ACC112 (cell line): ENCODE measurements around the gene FOXP2.
A peak's percentile ranks its signal among the peaks of the same experiment; 100 is the strongest.

Experiments used
- H2AFZ ChIP-seq: fragments of 200-600 bp; sonication (generic); one replicate; pipeline ENCODE4 v1.6.0; 2017; ENCODE audit warnings: antibody characterized with exemption, low read length; ENCODE audit not compliant: unreplicated experiment
- H3K27ac ChIP-seq: fragments of 200-600 bp; sonication (generic); 2 replicates; pipeline ENCODE4 v1.5.1; 2014; ENCODE audit warnings: low read depth, mild to moderate bottlenecking, antibody characterized with exemption, low read length, moderate library complexity
- H3K27me3 ChIP-seq: fragments of 200-600 bp; sonication (generic); 2 replicates; pipeline ENCODE4 v1.6.1; 2014; ENCODE audit warnings: mild to moderate bottlenecking, antibody characterized with exemption, low read length, moderate library complexity, mixed read lengths; ENCODE audit not compliant: insufficient read depth
- H3K36me3 ChIP-seq: fragments of 200-600 bp; sonication (generic); 2 replicates; pipeline ENCODE4 v1.6.1; 2016; ENCODE audit warnings: mild to moderate bottlenecking, antibody characterized with exemption, low read length, moderate library complexity, mixed read lengths; ENCODE audit not compliant: insufficient read depth
- H3K4me1 ChIP-seq: fragments of 200-600 bp; sonication (generic); one replicate; pipeline ENCODE4 v1.6.1; 2016; ENCODE audit warnings: low read length, mixed read lengths; ENCODE audit not compliant: insufficient read depth, unreplicated experiment, control insufficient read depth
- H3K4me3 ChIP-seq: fragments of 200-600 bp; sonication (generic); 2 replicates; pipeline ENCODE4 v1.5.1; 2014; ENCODE audit warnings: mild to moderate bottlenecking, low read depth, low read length
- H3K79me2 ChIP-seq: fragments of 200-600 bp; sonication (generic); one replicate; pipeline ENCODE4 v1.6.0; 2016; ENCODE audit warnings: low read length; ENCODE audit not compliant: control insufficient read depth, unreplicated experiment, insufficient read depth

FOXP2 gene

GRCh38 chr7:114650491-114650890 is 235.9 kb downstream of the FOXP2 start:
- H3K79me2 ChIP-seq: no peaks in the 10 kb centered on the region
- H3K27me3 ChIP-seq: no peaks in the 10 kb centered on the region
- no peak overlapping the region for H3K27ac ChIP-seq
- H3K4me3 ChIP-seq: no peak overlapping the region
- no peak overlapping the region for H2AFZ ChIP-seq
- no peaks in the 10 kb centered on the region for H3K4me1 ChIP-seq
- no peaks in the 10 kb centered on the region for H3K36me3 ChIP-seq

GRCh38 chr7:114652041-114652440 is 237.4 kb downstream of the FOXP2 start:
- H3K27me3 ChIP-seq: no peaks in the 10 kb centered on the region
- H2AFZ ChIP-seq: no peak overlapping the region
- no peaks in the 10 kb centered on the region for H3K4me1 ChIP-seq
- no peaks in the 10 kb centered on the region for H3K79me2 ChIP-seq
- H3K4me3 ChIP-seq: no peak overlapping the region
- no peak overlapping the region for H3K27ac ChIP-seq
- H3K36me3 ChIP-seq: no peaks in the 10 kb centered on the region

- no peaks in the 10 kb centered on the region for H3K79me2 ChIP-seq
- H3K4me3 ChIP-seq: peak overlapping the region; percentile 39; the same call in 1 of the 2 replicates
- no peaks in the 10 kb centered on the region for H3K36me3 ChIP-seq
- no peaks in the 10 kb centered on the region for H3K27me3 ChIP-seq
- no peak overlapping the region for H3K27ac ChIP-seq
- H2AFZ ChIP-seq: no peak overlapping the region
- no peaks in the 10 kb centered on the region for H3K4me1 ChIP-seq
Measured at GRCh38 chr7:114653364-114654088, 238.9 kb downstream of the FOXP2 start.

- no peak overlapping the region for H3K27ac ChIP-seq
- no peaks in the 10 kb centered on the region for H3K36me3 ChIP-seq
- H3K79me2 ChIP-seq: no peaks in the 10 kb centered on the region
- H3K27me3 ChIP-seq: no peaks in the 10 kb centered on the region
- H2AFZ ChIP-seq: no peak overlapping the region
- no peaks in the 10 kb centered on the region for H3K4me1 ChIP-seq
- H3K4me3 ChIP-seq: no peak overlapping the region
Measured at GRCh38 chr7:114656466-114656865, 241.9 kb downstream of the FOXP2 start.

- Histone ChIP-seq H3K4me3 (no peak overlapping the region), H3K36me3 (no peaks in the 10 kb centered on the region), H3K79me2 (no peaks in the 10 kb centered on the region), H3K27ac (no peak overlapping the region), H3K27me3 (no peaks in the 10 kb centered on the region), H2AFZ (no peak overlapping the region), H3K4me1 (no peaks in the 10 kb centered on the region)
Measured at GRCh38 chr7:114657279-114657678, 242.7 kb downstream of the FOXP2 start.

GRCh38 chr7:114658216-114658615 is 243.6 kb downstream of the FOXP2 start:
- Histone ChIP-seq H3K4me1 (no peaks in the 10 kb centered on the region), H3K36me3 (no peaks in the 10 kb centered on the region), H2AFZ (no peak overlapping the region), H3K79me2 (no peaks in the 10 kb centered on the region), H3K4me3 (no peak overlapping the region), H3K27me3 (no peaks in the 10 kb centered on the region), H3K27ac (no peak overlapping the region)

- Histone ChIP-seq H2AFZ (no peak overlapping the region), H3K79me2 (no peaks in the 10 kb centered on the region), H3K4me1 (no peaks in the 10 kb centered on the region), H3K4me3 (no peak overlapping the region), H3K27ac (no peak overlapping the region), H3K36me3 (no peaks in the 10 kb centered on the region), H3K27me3 (no peaks in the 10 kb centered on the region)
Measured at GRCh38 chr7:114659409-114660125, 245.0 kb downstream of the FOXP2 start.

- Histone ChIP-seq H3K36me3 (no peaks in the 10 kb centered on the region), H2AFZ (peak overlapping the region; percentile 15), H3K4me1 (no peaks in the 10 kb centered on the region), H3K79me2 (no peaks in the 10 kb centered on the region), H3K4me3 (no peak overlapping the region), H3K27me3 (no peaks in the 10 kb centered on the region), H3K27ac (no peak overlapping the region)
Measured at GRCh38 chr7:114660126-114660486, 245.5 kb downstream of the FOXP2 start.

GRCh38 chr7:114660753-114661152 is 246.1 kb downstream of the FOXP2 start:
- no peaks in the 10 kb centered on the region for H3K4me1 ChIP-seq
- H3K79me2 ChIP-seq: no peaks in the 10 kb centered on the region
- no peak overlapping the region for H2AFZ ChIP-seq
- H3K27ac ChIP-seq: no peak overlapping the region
- no peaks in the 10 kb centered on the region for H3K27me3 ChIP-seq
- no peak overlapping the region for H3K4me3 ChIP-seq
- no peaks in the 10 kb centered on the region for H3K36me3 ChIP-seq

GRCh38 chr7:114662002-114662677 is 247.5 kb downstream of the FOXP2 start:
- no peak overlapping the region for H3K4me3 ChIP-seq
- no peaks in the 10 kb centered on the region for H3K79me2 ChIP-seq
- no peak overlapping the region for H3K27ac ChIP-seq
- H3K36me3 ChIP-seq: no peaks in the 10 kb centered on the region
- no peak overlapping the region for H2AFZ ChIP-seq
- no peaks in the 10 kb centered on the region for H3K27me3 ChIP-seq
- H3K4me1 ChIP-seq: no peaks in the 10 kb centered on the region
